DOHH2 (cell line): ENCODE measurements around the gene ARL2BP.

ENCODE experiments used
- H3F3A ChIP-seq: fragments of 200-600 bp; sonication (generic), shearing (Covaris generic); 2 replicates; pipeline ENCODE4 v1.6.0; 2016; ENCODE audit warnings: antibody characterized with exemption, mild to moderate bottlenecking; ENCODE audit not compliant: control insufficient read depth, insufficient read depth
- H3K27ac ChIP-seq: fragments of 200-600 bp; sonication (generic); 2 replicates; pipeline ENCODE4 v1.5.1; 2014; ENCODE audit warnings: low read depth, mild to moderate bottlenecking, low read length, moderate library complexity
- H3K27me3 ChIP-seq: fragments of 200-600 bp; sonication (generic); 2 replicates; pipeline ENCODE4 v1.6.1; 2014; ENCODE audit warnings: mild to moderate bottlenecking, low read length, mixed read lengths; ENCODE audit not compliant: control insufficient read depth
- H3K36me3 ChIP-seq: fragments of 200-600 bp; sonication (generic); 2 replicates; pipeline ENCODE4 v1.6.1; 2014; ENCODE audit warnings: mild to moderate bottlenecking, low read length, moderate library complexity, mixed read lengths; ENCODE audit not compliant: control insufficient read depth
- H3K4me1 ChIP-seq: fragments of 200-600 bp; sonication (generic); 2 replicates; pipeline ENCODE4 v1.6.1; 2014; ENCODE audit warnings: mild to moderate bottlenecking, low read length, mixed read lengths; ENCODE audit not compliant: control insufficient read depth
- H3K4me2 ChIP-seq: fragments of 200-600 bp; sonication (generic); 2 replicates; pipeline ENCODE4 v1.6.0; 2014; ENCODE audit warnings: mild to moderate bottlenecking, low read length, moderate library complexity
- H3K4me3 ChIP-seq: fragments of 200-600 bp; sonication (generic); 2 replicates; pipeline ENCODE4 v1.5.1; 2014; ENCODE audit warnings: mild to moderate bottlenecking, low read length, mixed read lengths
- H3K79me2 ChIP-seq: fragments of 200-600 bp; sonication (generic); 2 replicates; pipeline ENCODE4 v1.6.1; 2014; ENCODE audit warnings: mild to moderate bottlenecking, low read length, mixed read lengths; ENCODE audit not compliant: control insufficient read depth
- H3K9me2 ChIP-seq: fragments of 200-600 bp; sonication (generic); replicated peaks from 2 replicates; pipeline ENCODE4 v1.6.1; 2014; ENCODE audit warnings: mild to moderate bottlenecking, low read length, mixed read lengths; ENCODE audit not compliant: control insufficient read depth
- H3K9me3 ChIP-seq: fragments of 200-600 bp; sonication (generic); 2 replicates; pipeline ENCODE4 v1.6.1; 2014; ENCODE audit warnings: antibody characterized with exemption, low read length, mixed read lengths; ENCODE audit not compliant: control insufficient read depth, insufficient read depth
- H4K20me1 ChIP-seq: fragments of 200-600 bp; sonication (generic); 2 replicates; pipeline ENCODE4 v1.6.0; 2014; ENCODE audit warnings: low read depth, mild to moderate bottlenecking, antibody characterized with exemption, low read length, moderate library complexity; ENCODE audit not compliant: control insufficient read depth, insufficient read depth
- CTCF ChIP-seq: fragments of 200-600 bp; sonication (generic); IDR thresholded peaks from one replicate; pipeline ENCODE4 v1.5.1; 2014; ENCODE audit warnings: antibody characterized with exemption, mild to moderate bottlenecking, low read depth, low read length; ENCODE audit not compliant: poor library complexity, severe bottlenecking
- EZH2phosphoT487 ChIP-seq: fragments of 200-600 bp; sonication (generic); IDR thresholded peaks from 2 replicates; pipeline ENCODE4 v1.6.1; 2017; ENCODE audit warnings: borderline replicate concordance, mild to moderate bottlenecking, antibody characterized with exemption, low read length, moderate library complexity, mixed read lengths

Gene ARL2BP

DNA sequence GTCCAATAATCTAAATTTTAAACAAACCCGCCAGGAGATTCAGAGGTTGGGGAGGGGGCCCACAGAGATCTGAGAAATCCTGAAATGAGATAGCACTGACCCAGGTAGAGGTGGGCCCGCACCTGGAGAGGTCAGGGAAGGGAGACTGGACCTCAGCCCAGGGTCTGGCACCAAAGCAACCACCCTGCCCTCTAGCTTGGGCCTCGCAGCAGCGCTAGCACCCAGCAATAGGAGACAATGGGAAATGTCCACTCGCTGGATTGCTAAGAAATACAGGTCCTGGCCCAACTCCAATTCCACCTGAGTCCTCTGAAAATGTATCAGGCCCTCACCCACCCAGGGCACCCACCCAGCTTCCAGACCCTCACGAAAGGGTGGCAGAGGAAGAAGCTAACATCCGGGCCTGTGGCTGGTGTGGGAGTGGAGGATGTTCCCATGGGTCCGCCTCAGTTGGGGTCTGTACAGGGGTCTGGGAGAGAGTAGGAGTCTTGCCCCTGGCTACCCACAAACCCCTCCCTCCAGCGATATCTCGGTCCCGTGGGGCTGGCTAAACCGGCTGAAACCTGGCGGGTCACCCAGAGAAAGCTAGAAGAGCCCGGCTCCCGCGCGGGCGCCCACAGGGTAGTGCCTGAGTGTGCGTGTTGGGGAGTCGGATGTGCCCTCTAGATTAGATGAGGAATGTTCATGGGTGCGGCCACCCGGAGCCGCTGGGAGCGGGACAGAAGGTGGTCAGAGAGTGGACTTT is 38.3 kb downstream of the ARL2BP start:
- Histone ChIP-seq H4K20me1 (no peaks in the 10 kb centered on the region), H3K27ac (no peak overlapping the region), H3K9me2 (no peaks in the 10 kb centered on the region), H3K4me2 (no peak overlapping the region), H3K9me3 (no peaks in the 10 kb centered on the region), H3K4me1 (peaks cover 7% of the 10 kb centered on the region; the same call in 1 of the 2 replicates), H3K4me3 (no peak overlapping the region), H3K79me2 (no peaks in the 10 kb centered on the region), H3K36me3 (no peaks in the 10 kb centered on the region), H3F3A (no peaks in the 10 kb centered on the region), H3K27me3 (peaks cover 35% of the 10 kb centered on the region)
- TF ChIP-seq EZH2phosphoT487: no peak
- no peak for TF ChIP-seq CTCF

DNA sequence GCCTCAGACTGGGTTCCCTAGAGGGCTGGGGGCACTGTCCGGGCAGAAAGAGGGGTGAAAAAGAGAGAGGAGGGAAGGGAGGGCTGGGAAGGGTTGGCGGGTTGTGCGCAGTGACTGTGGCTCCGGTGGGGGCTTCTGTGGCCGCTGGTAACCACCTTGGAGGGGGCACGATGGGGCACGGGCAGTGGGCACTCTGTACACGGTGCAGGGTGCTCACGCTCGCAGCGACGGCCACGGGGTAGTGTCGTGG is 38.8 kb downstream of the ARL2BP start:
- Histone ChIP-seq H3K4me2 (peak overlapping the region; percentile 66; the same call in 1 of the 2 replicates), H3F3A (no peaks in the 10 kb centered on the region), H3K4me1 (peaks cover 7% of the 10 kb centered on the region; the same call in 1 of the 2 replicates), H3K27me3 (peaks cover 34% of the 10 kb centered on the region), H3K79me2 (no peaks in the 10 kb centered on the region), H3K4me3 (no peak overlapping the region), H4K20me1 (no peaks in the 10 kb centered on the region), H3K36me3 (no peaks in the 10 kb centered on the region), H3K27ac (no peak overlapping the region), H3K9me2 (no peaks in the 10 kb centered on the region), H3K9me3 (no peaks in the 10 kb centered on the region)
- TF ChIP-seq CTCF: no peak
- no peak for TF ChIP-seq EZH2phosphoT487

- Histone ChIP-seq H3K4me2 (peak within 1 kb of the TSS; percentile 66), H3K4me1 (peaks cover 7% of the 10 kb centered on the region; the same call in 1 of the 2 replicates), H3K36me3 (no peaks in the 10 kb centered on the region)
Observed at GRCh38 chr16:57284209-57284951, 39.3 kb downstream of the ARL2BP start, which contains the start of gene PLLP. Gene PLLP, minus strand, starts transcription at chr16:57284672. Its CDS starts 132 bp downstream, at chr16:57284540.

More at GRCh38 chr16:57284209-57284951, 39.3 kb downstream of the ARL2BP start, which contains the start of gene PLLP:
- no peaks in the 10 kb centered on the region for H3K9me2 ChIP-seq
- H3K27me3 ChIP-seq: peaks cover 31% of the 10 kb centered on the region
- H4K20me1 ChIP-seq: no peaks in the 10 kb centered on the region
- no peaks in the 10 kb centered on the region for H3K79me2 ChIP-seq
- no peak within 1 kb of the TSS for H3K27ac ChIP-seq
- no peak for TF ChIP-seq CTCF
- peak; percentile 40; the same call in 1 of the 2 replicates for TF ChIP-seq EZH2phosphoT487
- no peaks in the 10 kb centered on the region for H3F3A ChIP-seq
- peak within 1 kb of the TSS; percentile 25 for H3K4me3 ChIP-seq
- no peaks in the 10 kb centered on the region for H3K9me3 ChIP-seq
